Measurements from ENCODE around the gene TENM3. TPM values are rescaled to one million over a fixed set of nuclear protein-coding genes. Genes with fewer than 3 reads are reported as not detected.

The TENM3 gene
- total RNA-seq, 1 experiment from 2014 or later, result 0.87 TPM

GRCh38 chr4:182242787-182243186 lies 415 bp upstream of the TENM3 start:
- H3K9ac ChIP-seq (ENCODE audit: low read length), result no peak overlapping the region
- no peaks in the 10 kb centered on the region for H3K4me1 ChIP-seq (ENCODE audit: insufficient read depth, low read length)
- no peak for DNase-seq
- H3K27me3 ChIP-seq (ENCODE audit: low read length), result 0 out of 2 replicates have a peak, but pooled peaks cover 5% of the 10 kb centered on the region
- no peaks in the 10 kb centered on the region for H3F3A ChIP-seq (ENCODE audit: low read length, unreplicated experiment)
- no peaks in the 10 kb centered on the region for H3K36me3 ChIP-seq (ENCODE audit: low read depth, low read length)
- no peaks in the 10 kb centered on the region for H3K79me2 ChIP-seq (ENCODE audit: low read length)
- H3K9me2 ChIP-seq (replicated peaks; ENCODE audit: low read length), result no peaks in the 10 kb centered on the region
- ATAC-seq, result no peak
- H3K9me3 ChIP-seq (ENCODE audit: low read length), result no peaks in the 10 kb centered on the region
- TF ChIP-seq EZH2phosphoT487 (IDR thresholded peaks at IDR 0.05; ENCODE audit: borderline replicate concordance, low read length) (no peak), EZH2 (IDR thresholded peaks at IDR 0.05; ENCODE audit: low read length, unreplicated experiment) (no peak), CTCF (conservative IDR thresholded peaks at IDR 0.05; ENCODE audit: low read depth, low read length) (no peak)
- H3K27ac ChIP-seq (ENCODE audit: low read length), result no peak overlapping the region
- no peaks in the 10 kb centered on the region for H4K20me1 ChIP-seq (ENCODE audit: low read length)
- no peak overlapping the region for H3K4me3 ChIP-seq (ENCODE audit: low read length)
- ChIA-PET POLR2A (ENCODE audit: unreplicated experiment) (no interaction called here), CTCF (no interaction called here)
- BruUV-seq (replicated peaks), result no TSS peak
- no peak overlapping the region for H2AFZ ChIP-seq (ENCODE audit: low read length)
- no peak overlapping the region for H3K4me2 ChIP-seq (ENCODE audit: low read length)
- intact Hi-C loops (cut with micrococcal nuclease), result no loop called here

DNA sequence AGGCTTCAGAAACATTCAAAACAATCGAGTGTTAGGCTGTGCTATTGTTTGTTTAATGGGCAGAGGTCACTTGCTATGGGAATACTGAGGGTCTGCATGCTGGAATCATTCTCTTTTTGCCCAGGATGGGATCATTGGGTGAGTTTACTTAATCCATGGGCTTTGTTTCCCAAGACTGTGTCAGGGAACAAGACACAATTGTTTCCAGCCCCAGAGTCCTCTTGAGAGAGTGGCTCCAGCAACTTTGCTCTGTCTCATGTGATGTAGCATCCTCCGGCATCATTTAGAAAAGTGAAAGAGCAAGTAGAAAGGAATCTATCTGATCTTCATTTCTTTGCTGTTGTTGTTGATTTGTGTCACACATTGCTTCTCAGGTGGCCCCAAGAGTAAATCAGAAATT lies 1.8 kb downstream of the TENM3 start:
- Histone ChIP-seq H3K27ac (ENCODE audit: low read length) (no peak overlapping the region), H4K20me1 (ENCODE audit: low read length) (no peaks in the 10 kb centered on the region), H3K9me3 (ENCODE audit: low read length) (no peaks in the 10 kb centered on the region), H3K4me2 (ENCODE audit: low read length) (no peak overlapping the region), H3K9ac (ENCODE audit: low read length) (no peak overlapping the region), H3K36me3 (ENCODE audit: low read depth, low read length) (no peaks in the 10 kb centered on the region), H3K79me2 (ENCODE audit: low read length) (no peaks in the 10 kb centered on the region), H2AFZ (ENCODE audit: low read length) (no peak overlapping the region), H3K27me3 (ENCODE audit: low read length) (0 out of 2 replicates have a peak, but pooled peaks cover 5% of the 10 kb centered on the region), H3K9me2 (replicated peaks; ENCODE audit: low read length) (no peaks in the 10 kb centered on the region), H3F3A (ENCODE audit: low read length, unreplicated experiment) (no peaks in the 10 kb centered on the region), H3K4me3 (ENCODE audit: low read length) (no peak overlapping the region), H3K4me1 (ENCODE audit: insufficient read depth, low read length) (no peaks in the 10 kb centered on the region)
- no peak for TF ChIP-seq CTCF (conservative IDR thresholded peaks at IDR 0.05; ENCODE audit: low read depth, low read length)
- TF ChIP-seq EZH2 (IDR thresholded peaks at IDR 0.05; ENCODE audit: low read length, unreplicated experiment), result no peak
- TF ChIP-seq EZH2phosphoT487 (IDR thresholded peaks at IDR 0.05; ENCODE audit: borderline replicate concordance, low read length), result no peak
- ChIA-PET CTCF (no interaction called here), POLR2A (ENCODE audit: unreplicated experiment) (no interaction called here)
- intact Hi-C loops (cut with micrococcal nuclease), result no loop called here
- ATAC-seq (no peak), DNase-seq (no peak)
- no TSS peak for BruUV-seq (replicated peaks)

GRCh38 chr4:182245541-182246215 lies 2.5 kb downstream of the TENM3 start:
- H3K4me2 ChIP-seq (ENCODE audit: low read length), result no peak overlapping the region
- no TSS peak for BruUV-seq (replicated peaks)
- no peaks in the 10 kb centered on the region for H3F3A ChIP-seq (ENCODE audit: low read length, unreplicated experiment)

More at GRCh38 chr4:182245541-182246215, 2.5 kb downstream of the TENM3 start:
- Histone ChIP-seq H3K79me2 (ENCODE audit: low read length) (no peaks in the 10 kb centered on the region), H3K36me3 (ENCODE audit: low read depth, low read length) (no peaks in the 10 kb centered on the region), H3K9me2 (replicated peaks; ENCODE audit: low read length) (no peaks in the 10 kb centered on the region), H2AFZ (ENCODE audit: low read length) (no peak overlapping the region), H3K27ac (ENCODE audit: low read length) (no peak overlapping the region), H3K4me1 (ENCODE audit: insufficient read depth, low read length) (no peaks in the 10 kb centered on the region), H4K20me1 (ENCODE audit: low read length) (no peaks in the 10 kb centered on the region), H3K27me3 (ENCODE audit: low read length) (0 out of 2 replicates have a peak, but pooled peaks cover 5% of the 10 kb centered on the region), H3K4me3 (ENCODE audit: low read length) (no peak overlapping the region), H3K9ac (ENCODE audit: low read length) (no peak overlapping the region), H3K9me3 (ENCODE audit: low read length) (no peaks in the 10 kb centered on the region)
- CTCF ChIA-PET, result no interaction called here
- TF ChIP-seq EZH2 (IDR thresholded peaks at IDR 0.05; ENCODE audit: low read length, unreplicated experiment), result no peak
- no peak for TF ChIP-seq EZH2phosphoT487 (IDR thresholded peaks at IDR 0.05; ENCODE audit: borderline replicate concordance, low read length)
- TF ChIP-seq CTCF (conservative IDR thresholded peaks at IDR 0.05; ENCODE audit: low read depth, low read length), result no peak
- intact Hi-C loops (cut with micrococcal nuclease), result no loop called here
- DNase-seq, result no peak
- POLR2A ChIA-PET (ENCODE audit: unreplicated experiment), result no interaction called here
- ATAC-seq, result peak; percentile 67
